NCI-H146 treated with DMSO at 0.1 percent for 48 hours (cell line): ENCODE data around the gene SKAP2.

Source experiments
- DNase-seq: peaks from one replicate; lab custom pipeline; 2025; ENCODE audit not compliant: unreplicated experiment; lab: John Stamatoyannopoulos, UW

Gene SKAP2, protein sequence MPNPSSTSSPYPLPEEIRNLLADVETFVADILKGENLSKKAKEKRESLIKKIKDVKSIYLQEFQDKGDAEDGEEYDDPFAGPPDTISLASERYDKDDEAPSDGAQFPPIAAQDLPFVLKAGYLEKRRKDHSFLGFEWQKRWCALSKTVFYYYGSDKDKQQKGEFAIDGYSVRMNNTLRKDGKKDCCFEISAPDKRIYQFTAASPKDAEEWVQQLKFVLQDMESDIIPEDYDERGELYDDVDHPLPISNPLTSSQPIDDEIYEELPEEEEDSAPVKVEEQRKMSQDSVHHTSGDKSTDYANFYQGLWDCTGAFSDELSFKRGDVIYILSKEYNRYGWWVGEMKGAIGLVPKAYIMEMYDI

DNA sequence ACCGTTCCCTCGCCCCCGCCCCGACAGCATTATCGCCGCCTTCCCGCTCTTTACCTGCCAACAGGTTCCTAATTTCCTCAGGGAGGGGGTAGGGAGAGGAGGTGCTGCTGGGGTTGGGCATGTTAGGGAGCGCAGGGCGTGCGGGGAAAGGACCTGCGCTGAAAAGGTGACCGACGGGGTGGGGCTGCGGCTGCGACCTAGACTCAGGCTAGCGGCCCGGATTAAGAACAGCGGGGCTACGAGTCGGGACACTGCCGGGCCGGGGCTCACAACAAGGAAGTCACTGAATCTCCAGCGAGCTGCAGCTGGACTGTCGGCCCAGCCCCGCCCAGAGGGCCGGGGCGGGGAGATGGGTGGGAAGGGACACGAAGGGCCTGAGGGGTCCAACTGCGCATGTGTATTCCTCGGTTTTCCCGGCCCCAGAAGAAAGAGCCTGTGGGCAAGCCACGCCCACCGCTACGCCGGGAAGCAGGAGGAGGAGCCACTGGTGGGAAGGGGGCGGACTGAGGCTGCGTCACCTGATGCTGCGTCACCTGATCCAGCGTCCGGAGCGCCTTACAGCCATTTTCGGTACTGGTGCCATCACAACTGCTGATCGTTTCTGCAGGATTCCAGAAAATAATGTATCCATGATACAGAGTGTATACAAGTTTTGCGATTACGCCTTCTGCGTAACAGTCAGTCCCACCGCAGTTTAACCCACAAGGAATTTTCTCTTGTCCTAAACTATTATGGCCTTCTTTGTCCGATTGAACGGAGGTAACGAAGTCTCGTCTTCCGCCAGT, at the start of gene SKAP2:
Gene SKAP2, minus strand, starts transcription at position 282 of the 785 bp plus-strand sequence. Its CDS starts 161 bp downstream, at position 121.
- DNase-seq = peak; percentile 96

GRCh38 chr7:26912933-26913536, 48.6 kb upstream of the SKAP2 start:
- no peak for DNase-seq

GRCh38 chr7:26912338-26912737, 47.9 kb upstream of the SKAP2 start:
- no peak for DNase-seq

- no peak for DNase-seq
Observed at GRCh38 chr7:26910221-26910620, 45.8 kb upstream of the SKAP2 start.

DNA sequence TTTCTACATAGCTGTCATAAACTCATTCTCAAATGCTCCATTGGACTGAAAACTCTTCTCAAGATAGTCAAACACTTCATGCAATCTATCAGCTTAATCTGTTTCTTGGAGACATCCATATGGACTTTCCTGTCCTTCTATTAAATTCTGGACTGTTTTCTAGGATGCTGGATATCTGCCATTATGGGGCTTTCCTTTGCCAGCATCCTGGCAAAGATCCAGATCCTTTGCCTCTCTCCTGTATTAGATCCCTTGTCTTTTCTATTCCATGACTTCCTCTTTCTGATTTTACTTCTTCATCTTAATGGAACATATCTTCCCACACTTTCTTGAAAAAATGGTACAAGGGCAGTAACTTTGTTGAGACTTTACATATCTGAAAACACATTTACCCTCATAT, 35.9 kb upstream of the SKAP2 start:
- no peak for DNase-seq

DNA sequence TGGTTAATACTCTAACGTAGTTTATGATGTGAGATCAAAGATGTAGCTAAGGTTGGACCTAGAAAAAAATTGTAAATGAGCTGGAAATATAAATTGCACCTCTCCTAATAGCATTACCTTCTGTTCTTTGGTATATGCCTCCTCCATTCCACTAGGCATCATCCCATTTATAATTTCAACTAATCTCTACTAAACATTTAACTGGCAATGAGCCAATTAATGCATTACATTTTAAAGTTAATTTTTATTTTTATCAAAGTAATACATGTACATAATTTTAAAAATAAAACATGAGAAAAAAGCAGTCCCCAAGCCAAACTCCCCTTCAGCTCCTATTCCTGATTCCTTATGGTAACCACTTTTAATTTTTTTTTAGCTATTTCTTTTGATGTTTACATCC, 35.1 kb upstream of the SKAP2 start:
- DNase-seq = no peak

DNA sequence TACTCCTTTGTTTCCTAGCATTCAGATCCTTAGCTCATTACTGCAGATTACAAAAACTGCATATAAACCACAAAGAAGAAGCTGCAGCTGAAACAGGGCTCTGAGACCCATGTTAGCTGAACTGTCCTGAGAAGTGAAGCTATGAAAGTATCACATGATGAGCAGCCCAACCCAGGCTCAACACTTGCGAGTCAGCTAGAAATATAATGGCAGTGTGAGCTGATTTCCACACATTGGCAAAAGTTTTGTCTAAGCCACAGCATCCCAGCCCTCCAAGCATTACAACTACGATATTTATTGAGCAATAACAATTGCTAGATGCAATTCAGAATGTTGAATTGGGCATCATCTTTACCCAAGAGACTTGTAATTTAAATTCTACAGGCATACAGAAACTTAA, 34.5 kb upstream of the SKAP2 start:
- DNase-seq = no peak

DNA sequence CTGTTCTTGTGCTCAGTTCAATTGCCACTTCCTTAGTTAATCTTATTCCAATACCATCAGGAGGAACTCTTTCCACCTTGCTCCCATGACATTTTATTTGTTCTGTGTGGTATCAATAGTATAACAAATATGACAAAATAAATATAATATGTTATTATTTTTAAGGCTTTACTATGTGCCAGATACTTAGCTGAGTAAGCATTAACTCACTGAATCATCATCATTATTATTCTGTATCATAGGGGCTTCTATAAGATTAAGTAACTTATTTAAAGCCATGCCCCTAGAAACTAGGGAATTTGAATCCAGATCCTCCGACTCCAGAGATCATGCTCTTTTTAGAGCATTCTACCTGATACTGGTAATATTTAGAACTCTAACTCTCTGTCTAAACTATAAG, 33.5 kb upstream of the SKAP2 start:
- DNase-seq = no peak

GRCh38 chr7:26891400-26892350, 27.3 kb upstream of the SKAP2 start:
- no peak for DNase-seq

DNA sequence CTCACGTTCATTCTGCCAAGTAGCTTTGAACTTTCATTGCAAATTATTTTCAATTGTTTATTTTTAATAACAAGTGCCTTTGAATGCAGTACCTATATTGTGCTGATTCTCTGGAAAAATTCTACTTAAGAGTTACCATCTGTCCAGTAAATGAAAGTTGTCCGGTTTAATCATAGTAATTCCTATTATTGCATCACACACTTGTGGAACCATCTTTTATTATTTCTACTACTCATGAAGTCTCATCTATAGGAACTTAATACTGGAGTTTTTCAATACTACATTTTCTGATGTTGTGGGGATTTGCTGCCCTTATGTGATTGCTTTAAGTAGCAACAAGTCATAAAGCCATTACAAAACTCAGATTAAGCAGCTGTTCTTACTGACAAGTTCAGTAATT, 16.5 kb upstream of the SKAP2 start:
- DNase-seq = no peak

DNA sequence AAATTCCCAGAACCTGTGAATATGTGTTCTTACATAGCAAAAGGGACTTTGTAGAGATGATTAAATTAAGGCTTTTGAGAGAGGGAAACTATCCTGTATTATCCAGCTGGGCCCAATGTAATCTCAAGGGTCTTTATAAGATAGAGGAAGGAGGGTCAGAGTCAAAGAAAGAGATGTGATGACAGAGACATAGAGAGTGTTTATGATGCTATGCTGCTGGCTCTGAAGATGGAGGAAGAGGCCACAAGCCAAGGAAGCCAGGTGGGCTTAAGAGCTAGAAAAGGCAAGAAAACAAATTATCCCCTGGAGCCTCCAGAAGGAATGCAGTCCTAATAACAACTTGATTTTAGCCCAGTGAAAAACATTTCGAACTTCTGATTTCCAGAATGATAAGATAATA, 15.3 kb upstream of the SKAP2 start:
- no peak for DNase-seq

DNA sequence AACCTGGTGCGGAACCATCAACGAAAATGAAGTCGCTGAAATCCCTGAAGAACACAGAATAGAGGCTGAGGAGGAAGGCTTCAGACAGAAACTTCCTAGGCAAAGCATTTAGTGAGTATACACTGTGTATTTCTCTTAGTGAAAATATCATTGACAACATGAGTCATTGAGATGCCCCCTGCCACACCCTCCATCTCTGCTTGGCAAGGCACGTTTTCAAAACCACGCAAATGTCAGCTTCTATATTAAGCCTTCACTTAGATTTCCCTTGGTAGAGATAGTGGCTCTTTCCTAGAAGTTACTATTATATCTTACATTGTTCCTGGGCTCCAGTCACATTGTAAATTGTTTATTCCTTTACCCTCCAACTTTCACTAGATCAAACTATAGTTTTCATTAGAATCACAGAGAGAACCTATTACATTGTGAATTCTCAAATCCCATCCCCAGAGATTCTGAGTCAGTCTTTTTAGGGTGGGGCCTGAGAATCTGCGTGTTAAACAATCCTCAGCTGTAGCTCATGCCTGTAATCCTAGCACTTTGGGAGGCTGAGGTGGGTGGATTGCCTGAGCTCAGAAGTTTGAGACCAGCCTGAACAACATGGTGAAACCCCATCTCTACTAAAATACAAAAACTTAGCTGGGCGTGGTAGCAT, 4.6 kb upstream of the SKAP2 start:
- DNase-seq = no peak

DNA sequence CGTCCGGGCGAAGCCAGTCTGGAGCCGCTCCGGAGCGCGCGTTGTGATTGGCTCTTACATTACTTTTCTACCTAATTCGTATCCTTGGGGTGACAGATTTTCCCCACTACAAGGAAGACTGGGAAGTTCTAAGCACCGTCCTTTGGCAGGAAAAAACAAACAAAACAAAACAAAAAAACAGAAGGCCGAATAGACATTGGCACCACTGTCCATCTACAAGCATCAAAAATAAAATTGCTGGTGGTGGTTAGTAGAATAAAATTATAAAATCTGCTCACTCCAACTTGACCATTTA, 651 bp upstream of the SKAP2 start:
- DNase-seq = no peak

GRCh38 chr7:26863518-26864308, 677 bp downstream of the SKAP2 start:
- peak; percentile 66 for DNase-seq

DNA sequence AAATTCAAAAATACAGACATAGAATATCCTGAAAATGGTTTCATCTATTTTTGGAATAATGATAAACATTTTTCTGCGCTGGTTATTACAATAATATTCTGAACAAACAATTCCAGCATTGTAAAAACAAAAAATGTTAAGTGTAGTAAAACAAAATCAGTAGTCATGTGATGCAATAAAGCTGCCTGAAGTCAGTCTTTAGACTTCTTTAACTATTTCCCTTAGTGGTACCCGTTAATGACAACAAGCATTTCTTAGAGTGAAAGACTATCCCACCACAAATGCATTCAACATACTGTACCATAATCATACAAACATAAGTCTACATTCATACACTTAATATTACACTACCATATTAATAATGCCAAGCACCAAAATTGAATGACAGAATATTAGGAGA, 1.6 kb downstream of the SKAP2 start:
- DNase-seq = no peak

- DNase-seq = no peak
Observed at GRCh38 chr7:26861050-26861449, 3.3 kb downstream of the SKAP2 start.

GRCh38 chr7:26860361-26860760, 4.0 kb downstream of the SKAP2 start:
- DNase-seq = no peak

- DNase-seq = no peak
Observed at GRCh38 chr7:26859720-26860119, 4.7 kb downstream of the SKAP2 start.

GRCh38 chr7:26858735-26859134, 5.7 kb downstream of the SKAP2 start:
- no peak for DNase-seq

- no peak for DNase-seq
Observed at GRCh38 chr7:26858241-26858715, 6.1 kb downstream of the SKAP2 start.
